ENCODE data around the gene IL36B.

The IL36B gene

GRCh38 chr2:113085542-113085941, 32.9 kb upstream of the IL36B start:
- Histone ChIP-seq H3K4me1 (ENCODE audit: control insufficient read depth, low read depth, low read length) (no peaks in the 10 kb centered on the region), H3K27ac (ENCODE audit: low read length) (no peak overlapping the region), H3K9me3 (ENCODE audit: control insufficient read depth, low read depth, low read length) (no peaks in the 10 kb centered on the region), H3K4me3 (ENCODE audit: low read length) (no peak overlapping the region), H3K9ac (ENCODE audit: low read length) (no peak overlapping the region), H3K27me3 (ENCODE audit: control insufficient read depth, insufficient read depth, low read length) (no peaks in the 10 kb centered on the region), H3K36me3 (ENCODE audit: control insufficient read depth, low read depth, low read length) (no peaks in the 10 kb centered on the region)

GRCh38 chr2:113084249-113085000, 31.8 kb upstream of the IL36B start:
- H3K9ac ChIP-seq (ENCODE audit: low read length) = no peak overlapping the region
- no peaks in the 10 kb centered on the region for H3K36me3 ChIP-seq (ENCODE audit: control insufficient read depth, low read depth, low read length)
- H3K27me3 ChIP-seq (ENCODE audit: control insufficient read depth, insufficient read depth, low read length) = no peaks in the 10 kb centered on the region
- no peak overlapping the region for H3K4me3 ChIP-seq (ENCODE audit: low read length)
- no peaks in the 10 kb centered on the region for H3K4me1 ChIP-seq (ENCODE audit: control insufficient read depth, low read depth, low read length)
- no peaks in the 10 kb centered on the region for H3K9me3 ChIP-seq (ENCODE audit: control insufficient read depth, low read depth, low read length)
- no peak overlapping the region for H3K27ac ChIP-seq (ENCODE audit: low read length)

- no peaks in the 10 kb centered on the region for H3K4me1 ChIP-seq (ENCODE audit: control insufficient read depth, low read depth, low read length)
- no peaks in the 10 kb centered on the region for H3K27me3 ChIP-seq (ENCODE audit: control insufficient read depth, insufficient read depth, low read length)
- H3K9me3 ChIP-seq (ENCODE audit: control insufficient read depth, low read depth, low read length) = no peaks in the 10 kb centered on the region
- no peak overlapping the region for H3K9ac ChIP-seq (ENCODE audit: low read length)
- no peak overlapping the region for H3K27ac ChIP-seq (ENCODE audit: low read length)
- no peaks in the 10 kb centered on the region for H3K36me3 ChIP-seq (ENCODE audit: control insufficient read depth, low read depth, low read length)
- no peak overlapping the region for H3K4me3 ChIP-seq (ENCODE audit: low read length)
Measured at GRCh38 chr2:113083296-113083695, 30.6 kb upstream of the IL36B start.

GRCh38 chr2:113081488-113082210, 29.0 kb upstream of the IL36B start:
- no peaks in the 10 kb centered on the region for H3K27me3 ChIP-seq (ENCODE audit: control insufficient read depth, insufficient read depth, low read length)
- H3K27ac ChIP-seq (ENCODE audit: low read length) = no peak overlapping the region
- H3K9ac ChIP-seq (ENCODE audit: low read length) = no peak overlapping the region
- no peaks in the 10 kb centered on the region for H3K9me3 ChIP-seq (ENCODE audit: control insufficient read depth, low read depth, low read length)
- no peaks in the 10 kb centered on the region for H3K36me3 ChIP-seq (ENCODE audit: control insufficient read depth, low read depth, low read length)
- H3K4me1 ChIP-seq (ENCODE audit: control insufficient read depth, low read depth, low read length) = no peaks in the 10 kb centered on the region
- no peak overlapping the region for H3K4me3 ChIP-seq (ENCODE audit: low read length)

GRCh38 chr2:113080134-113080533, 27.5 kb upstream of the IL36B start:
- Histone ChIP-seq H3K27me3 (ENCODE audit: control insufficient read depth, insufficient read depth, low read length) (no peaks in the 10 kb centered on the region), H3K36me3 (ENCODE audit: control insufficient read depth, low read depth, low read length) (no peaks in the 10 kb centered on the region), H3K4me3 (ENCODE audit: low read length) (no peak overlapping the region), H3K4me1 (ENCODE audit: control insufficient read depth, low read depth, low read length) (no peaks in the 10 kb centered on the region), H3K27ac (ENCODE audit: low read length) (no peak overlapping the region), H3K9me3 (ENCODE audit: control insufficient read depth, low read depth, low read length) (no peaks in the 10 kb centered on the region), H3K9ac (ENCODE audit: low read length) (no peak overlapping the region)

GRCh38 chr2:113079131-113079530, 26.5 kb upstream of the IL36B start:
- Histone ChIP-seq H3K9ac (ENCODE audit: low read length) (no peak overlapping the region), H3K4me1 (ENCODE audit: control insufficient read depth, low read depth, low read length) (no peaks in the 10 kb centered on the region), H3K4me3 (ENCODE audit: low read length) (no peak overlapping the region), H3K9me3 (ENCODE audit: control insufficient read depth, low read depth, low read length) (no peaks in the 10 kb centered on the region), H3K27me3 (ENCODE audit: control insufficient read depth, insufficient read depth, low read length) (no peaks in the 10 kb centered on the region), H3K36me3 (ENCODE audit: control insufficient read depth, low read depth, low read length) (no peaks in the 10 kb centered on the region), H3K27ac (ENCODE audit: low read length) (no peak overlapping the region)

GRCh38 chr2:113078350-113078839, 25.7 kb upstream of the IL36B start:
- Histone ChIP-seq H3K27ac (ENCODE audit: low read length) (no peak overlapping the region), H3K9ac (ENCODE audit: low read length) (no peak overlapping the region), H3K36me3 (ENCODE audit: control insufficient read depth, low read depth, low read length) (no peaks in the 10 kb centered on the region), H3K9me3 (ENCODE audit: control insufficient read depth, low read depth, low read length) (no peaks in the 10 kb centered on the region), H3K4me1 (ENCODE audit: control insufficient read depth, low read depth, low read length) (no peaks in the 10 kb centered on the region), H3K27me3 (ENCODE audit: control insufficient read depth, insufficient read depth, low read length) (no peaks in the 10 kb centered on the region), H3K4me3 (ENCODE audit: low read length) (no peak overlapping the region)

GRCh38 chr2:113077921-113078320, 25.3 kb upstream of the IL36B start:
- Histone ChIP-seq H3K27ac (ENCODE audit: low read length) (no peak overlapping the region), H3K9ac (ENCODE audit: low read length) (no peak overlapping the region), H3K9me3 (ENCODE audit: control insufficient read depth, low read depth, low read length) (no peaks in the 10 kb centered on the region), H3K36me3 (ENCODE audit: control insufficient read depth, low read depth, low read length) (no peaks in the 10 kb centered on the region), H3K27me3 (ENCODE audit: control insufficient read depth, insufficient read depth, low read length) (no peaks in the 10 kb centered on the region), H3K4me3 (ENCODE audit: low read length) (no peak overlapping the region), H3K4me1 (ENCODE audit: control insufficient read depth, low read depth, low read length) (no peaks in the 10 kb centered on the region)

GRCh38 chr2:113076954-113077669, 24.4 kb upstream of the IL36B start:
- no peak overlapping the region for H3K27ac ChIP-seq (ENCODE audit: low read length)
- no peaks in the 10 kb centered on the region for H3K36me3 ChIP-seq (ENCODE audit: control insufficient read depth, low read depth, low read length)
- no peaks in the 10 kb centered on the region for H3K9me3 ChIP-seq (ENCODE audit: control insufficient read depth, low read depth, low read length)
- no peak overlapping the region for H3K9ac ChIP-seq (ENCODE audit: low read length)
- H3K4me1 ChIP-seq (ENCODE audit: control insufficient read depth, low read depth, low read length) = no peaks in the 10 kb centered on the region
- H3K27me3 ChIP-seq (ENCODE audit: control insufficient read depth, insufficient read depth, low read length) = no peaks in the 10 kb centered on the region
- H3K4me3 ChIP-seq (ENCODE audit: low read length) = no peak overlapping the region

- Histone ChIP-seq H3K27ac (ENCODE audit: low read length) (no peak overlapping the region), H3K9me3 (ENCODE audit: control insufficient read depth, low read depth, low read length) (no peaks in the 10 kb centered on the region), H3K9ac (ENCODE audit: low read length) (no peak overlapping the region), H3K36me3 (ENCODE audit: control insufficient read depth, low read depth, low read length) (no peaks in the 10 kb centered on the region), H3K4me1 (ENCODE audit: control insufficient read depth, low read depth, low read length) (no peaks in the 10 kb centered on the region), H3K27me3 (ENCODE audit: control insufficient read depth, insufficient read depth, low read length) (no peaks in the 10 kb centered on the region), H3K4me3 (ENCODE audit: low read length) (no peak overlapping the region)
Measured at GRCh38 chr2:113075600-113075999, 22.9 kb upstream of the IL36B start.

- no peaks in the 10 kb centered on the region for H3K36me3 ChIP-seq (ENCODE audit: control insufficient read depth, low read depth, low read length)
- no peaks in the 10 kb centered on the region for H3K4me1 ChIP-seq (ENCODE audit: control insufficient read depth, low read depth, low read length)
- H3K27ac ChIP-seq (ENCODE audit: low read length) = no peak overlapping the region
- H3K27me3 ChIP-seq (ENCODE audit: control insufficient read depth, insufficient read depth, low read length) = no peaks in the 10 kb centered on the region
- no peak overlapping the region for H3K9ac ChIP-seq (ENCODE audit: low read length)
- no peaks in the 10 kb centered on the region for H3K9me3 ChIP-seq (ENCODE audit: control insufficient read depth, low read depth, low read length)
- H3K4me3 ChIP-seq (ENCODE audit: low read length) = no peak overlapping the region
Measured at GRCh38 chr2:113075030-113075429, 22.4 kb upstream of the IL36B start.

Data from iPS-18a (cell line).